GM12873 (cell line): Measurements from ENCODE around the gene CNTFR.

Experiments used
- CTCF ChIP-seq: IDR thresholded peaks from 2 replicates; pipeline ENCODE4 v1.5.1; 2012; ENCODE audit warnings: low read depth, mild to moderate bottlenecking, moderate library complexity, low read length, control low read depth; ENCODE audit not compliant: insufficient read depth; ENCODE audit errors: missing control alignments

Gene CNTFR

GRCh38 chr9:34506623-34507022, 82.9 kb downstream of the CNTFR start:
- TF ChIP-seq CTCF: no peak

GRCh38 chr9:34505370-34506120, 84.0 kb downstream of the CNTFR start:
- no peak for TF ChIP-seq CTCF

- TF ChIP-seq CTCF: no peak
These were observed 86.1 kb downstream of the CNTFR start for GRCh38 chr9:34503406-34503805.

GRCh38 chr9:34502891-34503290, 86.6 kb downstream of the CNTFR start:
- no peak for TF ChIP-seq CTCF

- TF ChIP-seq CTCF: no peak
These were observed 87.1 kb downstream of the CNTFR start for GRCh38 chr9:34502471-34502870.

- no peak for TF ChIP-seq CTCF
These were observed 87.6 kb downstream of the CNTFR start for GRCh38 chr9:34501889-34502425.
